H9 (cell line): ENCODE measurements around the gene UNC5A. TPM values are rescaled to one million over a fixed set of nuclear protein-coding genes. Genes with fewer than 3 reads are reported as not detected.

Experiments used
- DNase-seq: peaks from one replicate; pipeline ENCODE4 v3.0.0-alpha.2; 2017
- H2AFZ ChIP-seq: one replicate; pipeline ENCODE4 v1.6.1; 2013; ENCODE audit warnings: mild to moderate bottlenecking, low read length, control low read depth, moderate library complexity
- H2AK5ac ChIP-seq: 2 replicates; pipeline ENCODE4 v1.6.1; 2013; ENCODE audit warnings: low read length, control low read depth, mixed read lengths; ENCODE audit not compliant: insufficient read length
- H2BK120ac ChIP-seq: one replicate; pipeline ENCODE4 v1.6.1; 2013; ENCODE audit warnings: low read depth, mild to moderate bottlenecking, low read length, control low read depth, inconsistent platforms; ENCODE audit not compliant: poor library complexity, severe bottlenecking
- H2BK12ac ChIP-seq: 2 replicates; pipeline ENCODE4 v1.6.1; 2013; ENCODE audit warnings: low read length, control low read depth, mixed read lengths, low read depth; ENCODE audit not compliant: insufficient read length
- H2BK15ac ChIP-seq: 2 replicates; pipeline ENCODE4 v1.6.1; 2013; ENCODE audit warnings: low read depth, low read length, control low read depth
- H2BK20ac ChIP-seq: one replicate; pipeline ENCODE4 v1.6.1; 2013; ENCODE audit warnings: low read depth, mild to moderate bottlenecking, low read length, control low read depth, inconsistent platforms; ENCODE audit not compliant: poor library complexity, severe bottlenecking
- H2BK5ac ChIP-seq: 2 replicates; pipeline ENCODE4 v1.6.1; 2013; ENCODE audit warnings: low read length, control low read depth, mixed read lengths; ENCODE audit not compliant: insufficient read length
- H3K14ac ChIP-seq: 2 replicates; pipeline ENCODE4 v1.6.1; 2013; ENCODE audit warnings: low read length, control low read depth; ENCODE audit not compliant: insufficient read depth
- H3K18ac ChIP-seq: 2 replicates; pipeline ENCODE4 v1.6.1; 2013; ENCODE audit warnings: low read depth, mild to moderate bottlenecking, mixed read lengths, low read length, control low read depth; ENCODE audit not compliant: insufficient read length
- H3K23ac ChIP-seq: 2 replicates; pipeline ENCODE4 v1.6.1; 2013; ENCODE audit warnings: low read length, control low read depth, mixed read lengths, low read depth; ENCODE audit not compliant: insufficient read length
- H3K23me2 ChIP-seq: 2 replicates; pipeline ENCODE4 v1.6.1; 2013; ENCODE audit warnings: low read depth, mild to moderate bottlenecking, mixed read lengths, low read length, control low read depth; ENCODE audit not compliant: insufficient read length, poor library complexity, severe bottlenecking
- H3K27ac ChIP-seq: 2 replicates; pipeline ENCODE4 v1.5.1; 2013; ENCODE audit warnings: low read length, control low read depth, mixed read lengths, low read depth; ENCODE audit not compliant: insufficient read length
- H3K27me3 ChIP-seq: 2 replicates; pipeline ENCODE4 v1.6.1; 2013; ENCODE audit warnings: low read length, control low read depth, inconsistent platforms; ENCODE audit not compliant: insufficient read depth
- H3K4ac ChIP-seq: 2 replicates; pipeline ENCODE4 v1.6.1; 2013; ENCODE audit warnings: low read depth, mild to moderate bottlenecking, control low read depth, inconsistent platforms, low read length, moderate library complexity
- H3K4me1 ChIP-seq: 2 replicates; pipeline ENCODE4 v1.6.1; 2013; ENCODE audit warnings: low read length, control low read depth, inconsistent platforms; ENCODE audit not compliant: insufficient read depth
- H3K4me2 ChIP-seq: 2 replicates; pipeline ENCODE4 v1.6.1; 2013; ENCODE audit warnings: low read length, control low read depth, mixed read lengths; ENCODE audit not compliant: insufficient read length, insufficient read depth
- H3K56ac ChIP-seq: 2 replicates; pipeline ENCODE4 v1.6.1; 2013; ENCODE audit warnings: low read depth, mild to moderate bottlenecking, mixed read lengths, low read length, control low read depth; ENCODE audit not compliant: insufficient read length
- H3K79me1 ChIP-seq: 2 replicates; pipeline ENCODE4 v1.6.1; 2013; ENCODE audit warnings: low read depth, mild to moderate bottlenecking, moderate library complexity, low read length, control low read depth, inconsistent platforms; ENCODE audit not compliant: insufficient read depth, poor library complexity, severe bottlenecking
- H3K79me2 ChIP-seq: 2 replicates; pipeline ENCODE4 v1.6.1; 2013; ENCODE audit warnings: low read length, control low read depth, inconsistent platforms; ENCODE audit not compliant: insufficient read depth
- H3K9ac ChIP-seq: 2 replicates; pipeline ENCODE4 v1.6.1; 2013; ENCODE audit warnings: low read length, control low read depth, mixed read lengths; ENCODE audit not compliant: insufficient read length; ENCODE audit errors: extremely low read depth
- H3K9me3 ChIP-seq: one replicate; pipeline ENCODE4 v1.6.1; 2013; ENCODE audit warnings: low read depth, low read length, inconsistent platforms; ENCODE audit not compliant: control insufficient read depth
- H3T11ph ChIP-seq: one replicate; pipeline ENCODE4 v1.6.1; 2013; ENCODE audit warnings: mild to moderate bottlenecking, low read length, control low read depth, inconsistent platforms
- H4K20me1 ChIP-seq: one replicate; pipeline ENCODE4 v1.6.1; 2013; ENCODE audit not compliant: control insufficient read depth, insufficient read length, insufficient read depth
- H4K5ac ChIP-seq: 2 replicates; pipeline ENCODE4 v1.6.1; 2013; ENCODE audit warnings: low read depth, mild to moderate bottlenecking, mixed read lengths, low read length, control low read depth; ENCODE audit not compliant: insufficient read length
- H4K8ac ChIP-seq: replicated peaks from 2 replicates; pipeline ENCODE4 v1.6.1; 2013; ENCODE audit warnings: low read length, control low read depth, mixed read lengths, low read depth; ENCODE audit not compliant: insufficient read length
- H4K91ac ChIP-seq: 2 replicates; pipeline ENCODE4 v1.6.1; 2013; ENCODE audit warnings: low read depth, mild to moderate bottlenecking, moderate library complexity, mixed read lengths, low read length, control low read depth; ENCODE audit not compliant: insufficient read length
- H3K27ac Mint-ChIP-seq, 3 experiments: 2 replicates in 2 of 3; 3 replicates in 1 of 3; pipeline ENCODE4 v1.8.0; 2020 to 2021; ENCODE audit warnings: mixed read lengths in 3 of 3, mild to moderate bottlenecking in 1 of 3, moderate library complexity in 1 of 3
- H3K27me3 Mint-ChIP-seq: 2 replicates; pipeline ENCODE4 v1.8.0; 2021; ENCODE audit warnings: low read depth, mild to moderate bottlenecking, moderate library complexity, mixed read lengths
- H3K36me3 Mint-ChIP-seq, 3 experiments: 2 replicates in 2 of 3; 3 replicates in 1 of 3; pipeline ENCODE4 v1.8.0; 2020 to 2021; ENCODE audit warnings: low read depth in 3 of 3, mixed read lengths in 3 of 3; ENCODE audit not compliant: insufficient read depth in 1 of 3
- H3K4me1 Mint-ChIP-seq, 2 experiments: 2 replicates each; pipeline ENCODE4 v1.8.0; 2020; ENCODE audit warnings: mixed read lengths in 2 of 2
- H3K4me3 Mint-ChIP-seq, 2 experiments: 2 replicates in 1 of 2; 3 replicates in 1 of 2; pipeline ENCODE4 v1.8.0; 2020 to 2021; ENCODE audit warnings: mild to moderate bottlenecking in 2 of 2, mixed read lengths in 2 of 2, moderate library complexity in 1 of 2
- H3K9me3 Mint-ChIP-seq, 2 experiments: 2 replicates in 1 of 2; 3 replicates in 1 of 2; pipeline ENCODE4 v1.8.0; 2020; ENCODE audit warnings: mild to moderate bottlenecking in 2 of 2, mixed read lengths in 2 of 2, moderate library complexity in 1 of 2
- WGBS: extraction: QIAGEN DNeasy Blood & Tissue Kit; methylation state at CpG from one replicate; pipeline ENCODE4 v1.1.7; 2013; ENCODE audit warnings: missing lambda C conversion rate, low lambda C conversion rate, mixed read lengths; ENCODE audit not compliant: insufficient read length; ENCODE audit errors: extremely low coverage; 5-methylcytosine and 5-hydroxymethylcytosine counted together
- total RNA-seq: library from RNA; stranded (reverse); gene quantifications from 2 replicates; pipeline ENCODE4 v1.2.1, GENCODE V29; 2021
- TF ChIP-seq, protein P1 (sequence below): fragments of 200-600 bp; sonication (generic); conservative IDR thresholded peaks from 3 replicates; pipeline ENCODE4 v1.8.0; 2021; ENCODE audit warnings: antibody characterized with exemption, mild to moderate bottlenecking

UNC5A gene
- total RNA-seq, 1 experiment from 2014 or later: 4.4 TPM

- Histone ChIP-seq H3T11ph (no peak within 1 kb of the TSS), H3K4me1 (no peaks in the 10 kb centered on the region; the same call in 1 of the 2 replicates), H4K20me1 (no peaks in the 10 kb centered on the region), H3K23ac (no peak within 1 kb of the TSS), H4K91ac (no peak within 1 kb of the TSS), H3K79me1 (no peaks in the 10 kb centered on the region), H3K56ac (no peak within 1 kb of the TSS), H3K9ac (no peak within 1 kb of the TSS), H3K79me2 (no peaks in the 10 kb centered on the region), H4K8ac (no peak within 1 kb of the TSS), H2BK20ac (no peak within 1 kb of the TSS), H3K27ac (no peak within 1 kb of the TSS), H2AK5ac (no peak within 1 kb of the TSS), H3K27me3 (no peaks in the 10 kb centered on the region), H3K4ac (no peak within 1 kb of the TSS), H2BK15ac (no peak within 1 kb of the TSS), H2AFZ (no peak within 1 kb of the TSS), H3K23me2 (no peaks in the 10 kb centered on the region), H2BK120ac (no peak within 1 kb of the TSS), H3K14ac (no peak within 1 kb of the TSS), H3K9me3 (no peaks in the 10 kb centered on the region), H2BK12ac (no peak within 1 kb of the TSS), H3K18ac (no peak within 1 kb of the TSS), H2BK5ac (no peak within 1 kb of the TSS), H4K5ac (no peak within 1 kb of the TSS), H3K4me2 (no peak within 1 kb of the TSS)
- TF ChIP-seq, protein P1, sequence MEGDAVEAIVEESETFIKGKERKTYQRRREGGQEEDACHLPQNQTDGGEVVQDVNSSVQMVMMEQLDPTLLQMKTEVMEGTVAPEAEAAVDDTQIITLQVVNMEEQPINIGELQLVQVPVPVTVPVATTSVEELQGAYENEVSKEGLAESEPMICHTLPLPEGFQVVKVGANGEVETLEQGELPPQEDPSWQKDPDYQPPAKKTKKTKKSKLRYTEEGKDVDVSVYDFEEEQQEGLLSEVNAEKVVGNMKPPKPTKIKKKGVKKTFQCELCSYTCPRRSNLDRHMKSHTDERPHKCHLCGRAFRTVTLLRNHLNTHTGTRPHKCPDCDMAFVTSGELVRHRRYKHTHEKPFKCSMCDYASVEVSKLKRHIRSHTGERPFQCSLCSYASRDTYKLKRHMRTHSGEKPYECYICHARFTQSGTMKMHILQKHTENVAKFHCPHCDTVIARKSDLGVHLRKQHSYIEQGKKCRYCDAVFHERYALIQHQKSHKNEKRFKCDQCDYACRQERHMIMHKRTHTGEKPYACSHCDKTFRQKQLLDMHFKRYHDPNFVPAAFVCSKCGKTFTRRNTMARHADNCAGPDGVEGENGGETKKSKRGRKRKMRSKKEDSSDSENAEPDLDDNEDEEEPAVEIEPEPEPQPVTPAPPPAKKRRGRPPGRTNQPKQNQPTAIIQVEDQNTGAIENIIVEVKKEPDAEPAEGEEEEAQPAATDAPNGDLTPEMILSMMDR: no peak
- DNase-seq: no peak
- peaks cover 6 to 26% (median 7%) of the 10 kb centered on the region in 3 experiments; a peak in 6 of 7 replicates for H3K36me3 Mint-ChIP-seq
- H3K27me3 Mint-ChIP-seq: peaks cover 5% of the 10 kb centered on the region
- no CpG with 5 or more reads among the region's 9 CpGs for WGBS
- peaks cover 24 to 27% of the 10 kb centered on the region in 2 experiments for H3K4me1 Mint-ChIP-seq
- no peaks in the 10 kb centered on the region for H3K9me3 Mint-ChIP-seq
- H3K4me3 Mint-ChIP-seq: no peak within 1 kb of the TSS
- H3K27ac Mint-ChIP-seq: peak within 1 kb of the TSS; percentile 13 to 75 (median 20); a peak in 3 of 7 replicates
Observed at GRCh38 chr5:176899296-176899891, 89.0 kb downstream of the UNC5A start, which contains the start of gene HK3. Gene HK3, minus strand, starts transcription at chr5:176899346. Its CDS starts 3,187 bp downstream, at chr5:176896159.
